Activated CD4-positive, alpha-beta T cell treated with anti-CD3 and anti-CD28 coated beads, Interleukin-2, amount 50 U/mL, for 1 hour (primary cell): Measurements from ENCODE around the gene OPA1.

Source experiments
- DNase-seq: peaks from one replicate; pipeline ENCODE4 v3.0.0-alpha.2; 2020

The OPA1 gene

GRCh38 chr3:193656878-193657282 lies 63.9 kb downstream of the OPA1 start:
- DNase-seq: no peak

DNA sequence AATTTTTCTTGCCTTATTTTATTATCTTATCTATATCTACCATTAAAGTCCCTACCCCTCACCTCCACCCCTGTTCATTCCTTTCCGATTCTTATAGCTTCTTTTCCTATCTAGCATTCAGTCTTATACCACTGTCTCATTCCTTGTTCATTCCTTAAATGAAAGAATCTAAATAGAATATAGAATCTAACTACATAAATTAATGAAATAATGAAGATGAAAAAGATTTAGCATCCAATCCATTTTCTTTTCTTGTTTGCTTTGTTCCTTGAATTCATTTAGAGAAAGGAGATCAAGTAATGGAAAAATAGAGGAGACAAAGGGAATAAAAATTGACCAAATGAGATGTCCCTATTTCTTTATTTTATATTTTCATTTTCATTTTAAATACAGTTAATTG lies 67.2 kb downstream of the OPA1 start:
- DNase-seq: no peak

DNA sequence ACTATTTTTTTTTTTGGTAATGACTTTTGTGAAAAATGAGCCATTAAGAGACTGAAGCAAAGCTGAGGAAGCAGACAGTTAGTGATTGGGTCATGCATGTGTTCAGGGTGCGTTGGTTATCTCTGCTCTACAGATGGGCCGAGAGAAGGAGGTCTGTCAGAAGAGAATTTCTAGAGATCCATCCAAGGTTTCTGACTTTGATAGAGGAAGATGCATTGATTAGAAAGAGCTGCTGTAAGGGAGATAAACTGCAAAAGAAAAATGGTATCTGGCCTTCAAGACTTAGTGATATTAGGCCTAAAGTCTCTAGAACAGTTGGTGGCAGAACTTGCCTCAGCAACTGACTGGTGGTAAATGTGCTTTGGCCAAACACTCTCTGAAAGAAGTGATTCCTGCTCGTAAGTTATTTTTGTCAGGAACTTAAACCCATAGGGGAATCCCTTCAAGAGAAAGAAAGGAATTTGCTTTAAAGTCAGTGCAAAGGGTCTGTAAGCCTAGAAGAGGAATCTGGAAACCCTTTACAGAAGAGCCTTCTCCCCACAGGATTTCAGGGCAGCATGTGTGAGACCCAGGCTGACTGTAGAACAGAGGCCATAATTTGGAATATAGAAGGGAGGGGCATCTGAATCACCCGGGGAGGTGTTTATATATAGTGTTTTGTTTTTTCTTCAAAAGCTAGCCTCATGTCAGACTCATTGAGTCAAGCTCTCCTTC lies 67.8 kb downstream of the OPA1 start:
- no peak for DNase-seq

DNA sequence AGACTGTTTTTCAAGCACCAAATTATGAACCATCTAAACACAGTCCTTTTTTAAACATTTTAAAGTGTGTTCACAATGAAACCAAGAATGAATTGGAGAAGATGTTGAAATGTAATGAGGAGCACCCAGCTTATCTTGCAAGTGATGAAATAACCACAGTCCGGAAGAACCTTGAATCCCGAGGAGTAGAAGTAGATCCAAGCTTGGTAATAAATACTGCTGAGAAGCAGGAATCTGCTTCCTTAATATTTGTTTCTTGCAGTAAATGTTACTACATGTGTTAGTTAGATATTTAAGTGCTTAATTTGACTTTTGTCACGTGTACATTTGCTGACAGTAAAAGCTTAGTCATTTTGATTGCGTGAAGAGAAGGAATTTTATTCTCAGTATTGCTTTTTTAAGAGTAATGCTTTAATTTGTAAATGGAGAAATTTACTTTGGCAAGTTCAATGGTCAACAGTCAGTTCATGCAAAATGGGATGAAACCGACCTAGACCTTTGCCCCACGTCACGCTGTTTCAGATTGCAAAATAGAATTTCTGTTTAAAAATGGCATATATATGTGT lies 69.8 kb downstream of the OPA1 start:
- no peak for DNase-seq

- no peak for DNase-seq
Observed at GRCh38 chr3:193665370-193665989, 72.5 kb downstream of the OPA1 start.

- DNase-seq: no peak
Observed at GRCh38 chr3:193673845-193674244, 80.8 kb downstream of the OPA1 start.

- no peak for DNase-seq
Observed at GRCh38 chr3:193674714-193675113, 81.7 kb downstream of the OPA1 start.

GRCh38 chr3:193677734-193678133 lies 84.7 kb downstream of the OPA1 start:
- DNase-seq: no peak

GRCh38 chr3:193680220-193680619 lies 87.2 kb downstream of the OPA1 start:
- no peak for DNase-seq

DNA sequence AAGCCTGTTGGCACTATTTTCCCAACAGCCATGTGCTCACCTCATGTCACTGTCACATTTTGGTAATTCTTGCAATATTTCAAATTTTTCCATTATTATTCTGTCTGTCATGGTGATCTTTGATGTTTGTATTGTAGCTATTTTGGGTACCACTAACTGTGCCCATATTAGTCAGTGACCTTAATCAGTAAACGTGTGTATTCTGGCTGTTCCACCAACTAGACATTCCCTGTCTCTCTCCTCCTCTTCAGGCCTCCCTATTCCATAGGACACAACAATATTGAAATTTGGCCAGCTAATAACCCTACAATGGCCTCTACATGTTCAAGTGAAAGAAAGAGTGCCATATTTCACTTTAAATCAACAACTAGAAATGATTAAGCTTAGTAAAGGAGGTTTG lies 88.6 kb downstream of the OPA1 start:
- no peak for DNase-seq

- no peak for DNase-seq
Observed at GRCh38 chr3:193686665-193687483, 93.9 kb downstream of the OPA1 start.

DNA sequence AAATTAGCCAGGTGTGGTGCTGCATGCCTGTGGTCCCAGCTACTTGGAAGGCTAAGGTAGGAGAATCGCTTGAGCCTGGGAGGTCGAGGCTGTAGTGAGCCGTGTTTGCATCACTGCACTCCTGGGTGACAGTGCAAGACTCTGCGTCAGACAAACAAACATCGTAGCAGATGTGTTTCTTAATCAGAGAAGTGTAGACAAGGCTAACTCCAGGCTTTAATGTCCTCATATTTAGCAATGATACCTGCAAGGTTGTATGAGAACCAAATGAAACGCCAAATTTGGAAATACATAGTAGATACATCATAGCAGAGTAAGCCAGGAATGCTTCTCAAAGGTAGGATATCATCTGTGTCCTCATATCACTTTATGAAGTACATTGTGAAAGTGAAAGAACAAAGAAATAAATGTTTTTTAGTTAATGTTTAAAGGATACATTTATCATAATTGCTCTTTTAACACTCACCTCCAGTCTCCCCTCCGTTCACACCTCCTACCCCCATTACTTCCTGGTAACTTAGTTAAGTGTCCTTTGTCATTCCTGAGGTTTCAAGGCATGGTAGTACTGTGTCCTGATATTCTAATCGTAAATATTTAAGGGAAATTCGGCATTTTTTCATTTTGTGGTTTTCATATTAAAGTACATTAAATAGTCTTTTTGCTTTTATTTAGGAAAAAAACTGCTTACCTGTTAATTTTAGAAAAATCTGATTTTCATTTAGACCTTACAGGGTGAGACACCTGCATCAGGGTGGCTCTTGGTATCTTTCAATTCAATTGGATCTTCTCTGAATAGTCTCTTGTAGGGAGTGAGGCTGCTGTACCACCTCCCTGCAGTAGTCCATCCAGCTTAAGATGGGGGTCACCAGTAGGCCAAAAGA lies 96.1 kb downstream of the OPA1 start:
- no peak for DNase-seq

- no peak for DNase-seq
Observed at GRCh38 chr3:193693774-193694173, 100.8 kb downstream of the OPA1 start.

GRCh38 chr3:193701953-193702635 lies 109.1 kb downstream of the OPA1 start:
- DNase-seq: no peak

DNA sequence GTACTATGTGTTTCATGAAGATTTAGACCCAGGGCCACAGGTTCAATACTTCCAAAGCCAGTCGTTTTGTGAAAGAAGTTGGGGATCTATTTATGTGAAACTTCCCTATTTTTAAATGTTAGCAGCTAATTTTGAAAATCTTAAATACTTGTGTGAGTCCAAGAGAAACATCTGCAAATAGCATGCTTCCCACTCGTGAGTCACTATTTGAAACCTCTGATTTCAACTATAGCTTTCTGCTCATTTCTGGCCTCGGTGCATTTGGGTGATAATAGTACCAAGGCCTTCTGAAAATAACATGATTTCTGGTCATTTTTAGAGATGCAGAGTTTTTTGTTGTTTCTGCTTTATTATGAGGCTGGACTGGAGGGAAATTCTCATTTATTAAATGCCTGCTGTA lies 110.0 kb downstream of the OPA1 start:
- DNase-seq: no peak

GRCh38 chr3:193704431-193704830 lies 111.4 kb downstream of the OPA1 start:
- no peak for DNase-seq

GRCh38 chr3:193708270-193708669 lies 115.3 kb downstream of the OPA1 start:
- no peak for DNase-seq

- DNase-seq: no peak
Observed at GRCh38 chr3:193710286-193711165, 117.5 kb downstream of the OPA1 start.

DNA sequence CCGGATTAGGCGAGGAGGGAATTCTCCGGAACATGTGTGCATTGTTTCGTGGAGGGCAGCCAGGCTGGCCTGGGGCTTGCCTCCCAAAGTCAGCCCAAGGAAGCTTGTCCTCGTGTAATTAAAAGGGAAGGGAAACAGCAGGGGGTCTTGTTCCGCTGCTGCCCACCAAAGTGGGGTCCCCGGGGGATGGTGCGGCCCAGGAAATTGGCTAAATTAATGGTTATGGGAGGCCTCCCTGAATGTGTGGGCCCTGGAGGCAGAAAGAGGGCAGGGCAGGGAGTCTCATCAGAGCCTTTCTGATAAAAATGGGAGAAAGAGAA lies 118.1 kb downstream of the OPA1 start:
- no peak for DNase-seq

- DNase-seq: no peak
Observed at GRCh38 chr3:193711523-193711963, 118.5 kb downstream of the OPA1 start.

GRCh38 chr3:193711964-193712598 lies 119.1 kb downstream of the OPA1 start:
- DNase-seq: no peak
